ENCODE measurements around the gene RAPGEF3. TPM values are rescaled to one million over a fixed set of nuclear protein-coding genes. Genes with fewer than 3 reads are reported as not detected.

RAPGEF3 gene
- total RNA-seq, 2 experiments from 2014 or later: 2.1 to 2.5 TPM

- H3K27me3 Mint-ChIP-seq: no peaks in the 10 kb centered on the region
- intact Hi-C loops (cut with micrococcal nuclease): loop anchor here (2.0 kb wide), 1 partner anchor 35 kb away; no protein-coding TSS in a partner anchor
- peak overlapping the region; percentile 85 for H3K4me3 Mint-ChIP-seq
- H3K9me3 Mint-ChIP-seq: no peaks in the 10 kb centered on the region
- ChIA-PET CTCF (interaction anchor here (0.9 to 18.6 kb wide), 6 partner anchors 15 to 68 kb away, joined by 3 to 837 read pairs (median 17); partner anchors contain the start of genes RAPGEF3 and RPAP3), POLR2A (interaction anchor here (0.7 kb wide), 1 partner anchor 34 kb away, joined by 3 read pairs; no protein-coding TSS in a partner anchor)
- DNase-seq: no peak
- H3K4me1 Mint-ChIP-seq (ENCODE audit: low read depth): peaks cover 19% of the 10 kb centered on the region
- no peak overlapping the region for H3K27ac Mint-ChIP-seq
- H3K36me3 Mint-ChIP-seq: no peaks in the 10 kb centered on the region
These were observed 15.3 kb upstream of the RAPGEF3 start for GRCh38 chr12:47773858-47774580.

GRCh38 chr12:47773062-47773857, 14.6 kb upstream of the RAPGEF3 start, which contains the start of gene SLC48A1:
SLC48A1 (plus strand) TSS chr12:47773238; CDS start chr12:47773305, 67 bp downstream.
- ChIA-PET CTCF (interaction anchor here (0.6 to 18.6 kb wide), 14 partner anchors 13 to 190 kb away, joined by 3 to 837 read pairs (median 6); partner anchors contain the start of genes RAPGEF3 and TMEM106C), POLR2A (interaction anchor here (0.7 to 1.6 kb wide), 3 partner anchors 35 to 219 kb away, joined by 3 to 7 read pairs (median 3); no protein-coding TSS in a partner anchor)
- Mint-ChIP-seq H3K9me3 (no peaks in the 10 kb centered on the region), H3K4me3 (peak within 1 kb of the TSS; percentile 85), H3K4me1 (ENCODE audit: low read depth) (peaks cover 18% of the 10 kb centered on the region), H3K36me3 (no peaks in the 10 kb centered on the region), H3K27me3 (no peaks in the 10 kb centered on the region), H3K27ac (no peak within 1 kb of the TSS)
- intact Hi-C loops (cut with micrococcal nuclease): loop anchor here (2.0 kb wide), 1 partner anchor 36 kb away; no protein-coding TSS in a partner anchor
- peak; percentile 80 for DNase-seq

- ChIA-PET CTCF (interaction anchor here (0.6 to 18.6 kb wide), 13 partner anchors 12 to 191 kb away, joined by 3 to 837 read pairs (median 6); partner anchors contain the start of genes RAPGEF3 and TMEM106C), POLR2A (interaction anchor here (1.6 kb wide), 1 partner anchor 60 kb away, joined by 7 read pairs; no protein-coding TSS in a partner anchor)
- Mint-ChIP-seq H3K9me3 (no peaks in the 10 kb centered on the region), H3K36me3 (no peaks in the 10 kb centered on the region), H3K27me3 (no peaks in the 10 kb centered on the region), H3K27ac (no peak overlapping the region), H3K4me1 (ENCODE audit: low read depth) (peaks cover 18% of the 10 kb centered on the region), H3K4me3 (peak overlapping the region; percentile 70)
- intact Hi-C loops (cut with micrococcal nuclease): loop anchor here (2.0 kb wide), 1 partner anchor 36 kb away; no protein-coding TSS in a partner anchor
- DNase-seq: no peak
These were observed 14.0 kb upstream of the RAPGEF3 start for GRCh38 chr12:47772738-47773061.

GRCh38 chr12:47772094-47772660, 13.5 kb upstream of the RAPGEF3 start:
- ChIA-PET POLR2A (interaction anchor here (1.6 kb wide), 1 partner anchor 60 kb away, joined by 7 read pairs; no protein-coding TSS in a partner anchor), CTCF (interaction anchor here (0.6 to 18.6 kb wide), 12 partner anchors 12 to 191 kb away, joined by 3 to 837 read pairs (median 7); partner anchors contain the start of genes RAPGEF3 and TMEM106C)
- Mint-ChIP-seq H3K4me3 (peak overlapping the region; percentile 70), H3K36me3 (no peaks in the 10 kb centered on the region), H3K27ac (no peak overlapping the region), H3K4me1 (ENCODE audit: low read depth) (peaks cover 18% of the 10 kb centered on the region), H3K27me3 (no peaks in the 10 kb centered on the region), H3K9me3 (no peaks in the 10 kb centered on the region)
- no peak for DNase-seq
- intact Hi-C loops (cut with micrococcal nuclease): loop anchor here (2.0 kb wide), 1 partner anchor 37 kb away; no protein-coding TSS in a partner anchor

GRCh38 chr12:47771304-47771703, 12.6 kb upstream of the RAPGEF3 start:
- no peaks in the 10 kb centered on the region for H3K36me3 Mint-ChIP-seq
- H3K27me3 Mint-ChIP-seq: no peaks in the 10 kb centered on the region
- H3K4me1 Mint-ChIP-seq (ENCODE audit: low read depth): peaks cover 18% of the 10 kb centered on the region
- intact Hi-C loops (cut with micrococcal nuclease): no loop called here
- no peak overlapping the region for H3K27ac Mint-ChIP-seq
- POLR2A ChIA-PET: no interaction called here
- H3K9me3 Mint-ChIP-seq: no peaks in the 10 kb centered on the region
- CTCF ChIA-PET: interaction anchor here (2.0 to 18.6 kb wide), 5 partner anchors 8 to 64 kb away, joined by 6 to 837 read pairs (median 117); partner anchors contain the start of gene RAPGEF3
- DNase-seq: no peak
- no peak overlapping the region for H3K4me3 Mint-ChIP-seq

- no peaks in the 10 kb centered on the region for H3K9me3 Mint-ChIP-seq
- intact Hi-C loops (cut with micrococcal nuclease): no loop called here
- no peak for DNase-seq
- no peaks in the 10 kb centered on the region for H3K36me3 Mint-ChIP-seq
- peaks cover 14% of the 10 kb centered on the region for H3K4me1 Mint-ChIP-seq (ENCODE audit: low read depth)
- H3K4me3 Mint-ChIP-seq: no peak overlapping the region
- ChIA-PET CTCF (interaction anchor here (0.6 to 18.6 kb wide), 10 partner anchors 9 to 117 kb away, joined by 3 to 837 read pairs (median 13); partner anchors contain the start of gene RAPGEF3), POLR2A (no interaction called here)
- no peak overlapping the region for H3K27ac Mint-ChIP-seq
- no peaks in the 10 kb centered on the region for H3K27me3 Mint-ChIP-seq
These were observed 11.5 kb upstream of the RAPGEF3 start for GRCh38 chr12:47770086-47770726.

GRCh38 chr12:47769234-47770085, 10.8 kb upstream of the RAPGEF3 start:
- ChIA-PET CTCF (interaction anchor here (0.6 to 18.6 kb wide), 15 partner anchors 8 to 117 kb away, joined by 3 to 837 read pairs (median 5); partner anchors contain the start of gene RAPGEF3), POLR2A (interaction anchor here (0.9 kb wide), 1 partner anchor 36 kb away, joined by 3 read pairs; no protein-coding TSS in a partner anchor)
- intact Hi-C loops (cut with micrococcal nuclease): no loop called here
- H3K27ac Mint-ChIP-seq: no peak overlapping the region
- no peak overlapping the region for H3K4me3 Mint-ChIP-seq
- no peaks in the 10 kb centered on the region for H3K36me3 Mint-ChIP-seq
- peaks cover 8% of the 10 kb centered on the region for H3K4me1 Mint-ChIP-seq (ENCODE audit: low read depth)
- H3K27me3 Mint-ChIP-seq: no peaks in the 10 kb centered on the region
- no peak for DNase-seq
- no peaks in the 10 kb centered on the region for H3K9me3 Mint-ChIP-seq

- Mint-ChIP-seq H3K27ac (no peak overlapping the region), H3K27me3 (no peaks in the 10 kb centered on the region), H3K9me3 (no peaks in the 10 kb centered on the region), H3K36me3 (no peaks in the 10 kb centered on the region), H3K4me1 (ENCODE audit: low read depth) (peaks cover 2% of the 10 kb centered on the region), H3K4me3 (no peak overlapping the region)
- CTCF ChIA-PET: interaction anchor here (0.6 to 18.6 kb wide), 21 partner anchors 8 to 1582 kb away, joined by 3 to 837 read pairs (median 8); partner anchors contain the start of genes ENDOU and RAPGEF3
- intact Hi-C loops (cut with micrococcal nuclease): no loop called here
- DNase-seq: no peak
- POLR2A ChIA-PET: interaction anchor here (0.8 to 3.6 kb wide), 3 partner anchors 13 to 27 kb away, joined by 3 to 19 read pairs (median 9); no protein-coding TSS in a partner anchor
These were observed 9.7 kb upstream of the RAPGEF3 start for GRCh38 chr12:47768323-47768811.

- Mint-ChIP-seq H3K27me3 (no peaks in the 10 kb centered on the region), H3K4me1 (ENCODE audit: low read depth) (no peaks in the 10 kb centered on the region), H3K4me3 (no peak overlapping the region), H3K36me3 (no peaks in the 10 kb centered on the region), H3K27ac (no peak overlapping the region), H3K9me3 (no peaks in the 10 kb centered on the region)
- ChIA-PET CTCF (interaction anchor here (0.7 to 18.6 kb wide), 34 partner anchors 9 to 139 kb away, joined by 3 to 837 read pairs (median 7); partner anchors contain the start of genes ENDOU, RAPGEF3 and RPAP3), POLR2A (interaction anchor here (0.6 to 3.6 kb wide), 10 partner anchors 10 to 70 kb away, joined by 3 to 19 read pairs (median 3); no protein-coding TSS in a partner anchor)
- DNase-seq: peak; percentile 86
- intact Hi-C loops (cut with micrococcal nuclease): loop anchor here (1.0 kb wide), 2 partner anchors 23 to 52 kb away; no protein-coding TSS in a partner anchor
These were observed 8.6 kb upstream of the RAPGEF3 start for GRCh38 chr12:47767216-47767724.

Measured in activated CD4-positive, alpha-beta memory T cell treated with anti-CD3 and anti-CD28 coated beads for 36 hours (primary cell).